WERI-Rb-1 (cell line): ENCODE results near the gene XPO4.
"Not testable (repeated sequence)": the region's sequence is repeated elsewhere in the genome, so short reads cannot be mapped to it uniquely, and the experiment has no call there.

Source experiments
- DNase-seq: peaks from one replicate; pipeline ENCODE4 v3.0.0-alpha.2; 2020
- H3K27ac ChIP-seq: fragments of 250-450 bp; sonication (Bioruptor Pico); 2 replicates; pipeline ENCODE4 v1.5.1; 2020; ENCODE audit warnings: mild to moderate bottlenecking, moderate library complexity
- H3K27me3 ChIP-seq: fragments of 250-450 bp; sonication (Bioruptor Pico); 2 replicates; pipeline ENCODE4 v1.5.1; 2021; ENCODE audit warnings: mild to moderate bottlenecking, low read depth, moderate library complexity; ENCODE audit not compliant: insufficient read depth, severe bottlenecking
- H3K36me3 ChIP-seq: fragments of 250-450 bp; sonication (Bioruptor Pico); 2 replicates; pipeline ENCODE4 v1.5.1; 2020; ENCODE audit warnings: mild to moderate bottlenecking, moderate library complexity
- H3K4me3 ChIP-seq: 2 replicates; pipeline ENCODE4 v1.5.1; 2011; ENCODE audit warnings: low read depth, mild to moderate bottlenecking, control low read depth, low read length
- H3K9me3 ChIP-seq: fragments of 250-450 bp; sonication (Bioruptor Pico); 2 replicates; pipeline ENCODE4 v1.5.1; 2021; ENCODE audit warnings: mild to moderate bottlenecking, moderate library complexity; ENCODE audit not compliant: severe bottlenecking
- CTCF ChIP-seq: IDR thresholded peaks from 2 replicates; pipeline ENCODE4 v1.5.1; 2011; ENCODE audit warnings: low read depth, mild to moderate bottlenecking, control low read depth, inconsistent platforms, low read length

Gene XPO4

DNA sequence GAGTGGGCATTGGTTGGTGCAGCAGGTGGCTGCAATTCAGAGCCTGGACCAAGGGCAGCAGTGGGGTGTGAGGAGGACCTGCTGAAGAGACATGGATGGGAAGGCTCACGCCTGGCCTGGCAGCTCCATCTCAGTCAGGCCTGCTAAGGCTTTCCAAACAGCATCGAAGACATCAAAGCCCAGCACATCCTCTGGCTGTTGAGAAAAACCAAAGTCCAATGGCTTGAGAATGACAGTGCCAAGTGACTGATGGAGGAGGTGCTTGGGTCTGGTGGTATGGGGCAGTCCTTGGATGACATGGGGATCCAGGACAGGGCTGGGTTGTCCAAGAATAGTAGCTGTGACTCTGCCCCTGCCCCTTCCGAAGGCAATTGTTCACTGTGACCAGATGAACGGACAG lies 19.0 kb upstream of the XPO4 start:
- Histone ChIP-seq H3K4me3 (no peak overlapping the region), H3K36me3 (no peaks in the 10 kb centered on the region), H3K9me3 (no peaks in the 10 kb centered on the region), H3K27ac (no peak overlapping the region), H3K27me3 (no peaks in the 10 kb centered on the region)
- DNase-seq = no peak
- TF ChIP-seq CTCF = no peak

- not testable (repeated sequence) for H3K4me3 ChIP-seq, H3K9me3 ChIP-seq, H3K27me3 ChIP-seq, H3K36me3 ChIP-seq, H3K27ac ChIP-seq, DNase-seq
Observed at GRCh38 chr13:20915676-20916075, 13.1 kb upstream of the XPO4 start.

- no peak for TF ChIP-seq CTCF
- Histone ChIP-seq H3K27me3 (no peaks in the 10 kb centered on the region), H3K4me3 (no peak overlapping the region), H3K36me3 (no peaks in the 10 kb centered on the region), H3K27ac (no peak overlapping the region), H3K9me3 (peaks cover 4% of the 10 kb centered on the region)
- no peak for DNase-seq
Observed at GRCh38 chr13:20911037-20911436, 8.5 kb upstream of the XPO4 start.

DNA sequence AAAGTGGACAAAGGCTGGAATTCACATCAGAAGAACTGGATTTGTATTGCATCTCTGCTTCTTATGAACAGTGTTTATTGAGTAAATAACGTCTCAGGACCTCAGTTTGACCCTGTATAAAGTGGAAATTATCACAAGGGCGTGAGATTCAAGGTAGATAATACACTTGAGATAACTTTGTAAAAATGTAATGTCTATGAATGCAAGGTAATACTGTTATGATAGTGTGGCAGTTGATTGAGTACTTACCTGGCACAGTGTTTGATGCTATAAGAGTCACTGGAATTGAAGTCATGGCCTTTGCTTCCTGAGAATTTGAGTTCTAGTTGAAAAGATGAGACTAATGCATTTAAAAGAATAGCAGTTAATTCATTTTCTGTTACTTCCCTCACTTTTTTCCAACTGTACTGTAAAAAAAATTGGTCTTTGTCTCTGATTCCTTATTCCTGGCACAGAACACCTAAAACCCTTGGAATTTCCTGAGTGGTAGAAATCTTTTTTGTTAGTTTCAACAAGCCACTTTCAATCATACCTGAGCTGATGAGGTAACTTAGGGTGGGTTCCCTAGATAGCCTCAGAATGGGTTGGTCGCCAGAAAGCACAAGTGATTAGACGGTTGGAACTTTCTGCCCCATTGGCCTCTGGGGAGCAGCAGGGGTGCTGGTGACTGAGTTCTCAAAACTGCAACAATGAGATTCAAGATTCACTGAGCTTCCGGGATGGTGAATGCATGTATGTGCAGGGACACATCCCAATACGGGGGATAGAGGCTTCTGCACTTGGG lies 6.4 kb upstream of the XPO4 start:
- no peak for TF ChIP-seq CTCF
- H3K9me3 ChIP-seq = peaks cover 4% of the 10 kb centered on the region
- H3K4me3 ChIP-seq = no peak overlapping the region
- no peak for DNase-seq
- no peaks in the 10 kb centered on the region for H3K36me3 ChIP-seq
- no peaks in the 10 kb centered on the region for H3K27me3 ChIP-seq
- no peak overlapping the region for H3K27ac ChIP-seq

- H3K27ac ChIP-seq = no peak overlapping the region
- H3K9me3 ChIP-seq = no peaks in the 10 kb centered on the region
- H3K36me3 ChIP-seq = peaks cover 13% of the 10 kb centered on the region
- no peak for DNase-seq
- H3K4me3 ChIP-seq = no peak overlapping the region
- no peaks in the 10 kb centered on the region for H3K27me3 ChIP-seq
- no peak for TF ChIP-seq CTCF
Observed at GRCh38 chr13:20904908-20905307, 2.4 kb upstream of the XPO4 start.

GRCh38 chr13:20903164-20903475 lies 574 bp upstream of the XPO4 start:
- no peaks in the 10 kb centered on the region for H3K9me3 ChIP-seq
- DNase-seq = no peak
- H3K36me3 ChIP-seq = peaks cover 29% of the 10 kb centered on the region
- H3K27ac ChIP-seq = peak overlapping the region; percentile 95
- H3K4me3 ChIP-seq = peak overlapping the region; percentile 86
- no peaks in the 10 kb centered on the region for H3K27me3 ChIP-seq
- TF ChIP-seq CTCF = no peak
